LNCAP (cell line): ENCODE data around the gene SUSD2.

Experiments used
- TF ChIP-seq, protein P1 (sequence below): fragments of 450-650 bp; IDR thresholded peaks from 2 replicates; pipeline ENCODE4 v1.5.1; 2017; ENCODE audit warnings: mild to moderate bottlenecking

SUSD2 gene

GRCh38 chr22:24141586-24141985 is 39.7 kb upstream of the SUSD2 start:
- TF ChIP-seq, protein P1, sequence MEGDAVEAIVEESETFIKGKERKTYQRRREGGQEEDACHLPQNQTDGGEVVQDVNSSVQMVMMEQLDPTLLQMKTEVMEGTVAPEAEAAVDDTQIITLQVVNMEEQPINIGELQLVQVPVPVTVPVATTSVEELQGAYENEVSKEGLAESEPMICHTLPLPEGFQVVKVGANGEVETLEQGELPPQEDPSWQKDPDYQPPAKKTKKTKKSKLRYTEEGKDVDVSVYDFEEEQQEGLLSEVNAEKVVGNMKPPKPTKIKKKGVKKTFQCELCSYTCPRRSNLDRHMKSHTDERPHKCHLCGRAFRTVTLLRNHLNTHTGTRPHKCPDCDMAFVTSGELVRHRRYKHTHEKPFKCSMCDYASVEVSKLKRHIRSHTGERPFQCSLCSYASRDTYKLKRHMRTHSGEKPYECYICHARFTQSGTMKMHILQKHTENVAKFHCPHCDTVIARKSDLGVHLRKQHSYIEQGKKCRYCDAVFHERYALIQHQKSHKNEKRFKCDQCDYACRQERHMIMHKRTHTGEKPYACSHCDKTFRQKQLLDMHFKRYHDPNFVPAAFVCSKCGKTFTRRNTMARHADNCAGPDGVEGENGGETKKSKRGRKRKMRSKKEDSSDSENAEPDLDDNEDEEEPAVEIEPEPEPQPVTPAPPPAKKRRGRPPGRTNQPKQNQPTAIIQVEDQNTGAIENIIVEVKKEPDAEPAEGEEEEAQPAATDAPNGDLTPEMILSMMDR = no peak

DNA sequence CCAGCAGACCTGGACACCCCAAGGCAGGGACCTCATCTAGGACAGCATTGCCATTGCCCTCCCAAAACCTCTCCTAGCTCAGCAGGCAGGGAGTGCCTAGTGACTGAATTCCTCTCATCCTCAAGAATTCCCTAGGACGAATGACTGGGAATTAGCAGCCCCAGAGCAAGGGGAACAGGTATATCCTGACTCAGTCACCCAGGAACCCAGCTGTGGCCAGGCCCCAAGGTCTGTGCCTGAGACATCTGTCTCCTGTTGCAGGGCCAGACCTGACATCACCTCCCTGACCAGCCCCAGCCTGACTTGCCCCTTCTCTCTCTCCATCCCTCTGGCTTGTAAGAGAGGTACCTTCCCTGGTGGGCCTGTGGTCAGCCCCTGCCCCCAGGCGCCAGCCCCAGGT is 39.0 kb upstream of the SUSD2 start:
- TF ChIP-seq, protein P1 = no peak

DNA sequence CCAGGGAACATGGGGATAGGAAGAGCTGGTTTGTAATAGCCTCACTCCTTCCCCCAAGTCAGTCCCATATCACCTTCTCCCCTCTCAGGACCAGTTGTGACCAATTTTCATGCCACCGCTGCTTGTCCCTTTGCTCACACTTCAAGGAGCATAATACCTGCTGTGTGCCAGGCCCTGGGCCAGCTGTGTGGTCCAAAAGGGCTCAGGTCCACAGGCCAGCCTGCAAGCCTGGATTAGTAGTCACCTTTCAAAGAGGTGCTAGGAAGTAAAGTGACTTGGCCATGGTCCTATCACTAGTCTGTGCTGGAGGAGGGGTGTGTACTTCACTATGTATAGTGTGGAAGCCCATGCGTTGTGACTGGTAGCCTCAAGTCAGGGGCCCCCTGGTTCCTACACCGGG is 38.5 kb upstream of the SUSD2 start:
- TF ChIP-seq, protein P1 = no peak

GRCh38 chr22:24144056-24144777 is 37.1 kb upstream of the SUSD2 start:
- TF ChIP-seq, protein P1 = no peak

GRCh38 chr22:24144778-24145085 is 36.6 kb upstream of the SUSD2 start:
- TF ChIP-seq, protein P1 = no peak

- TF ChIP-seq, protein P1 = no peak
Measured at GRCh38 chr22:24145446-24146193, 35.7 kb upstream of the SUSD2 start.

DNA sequence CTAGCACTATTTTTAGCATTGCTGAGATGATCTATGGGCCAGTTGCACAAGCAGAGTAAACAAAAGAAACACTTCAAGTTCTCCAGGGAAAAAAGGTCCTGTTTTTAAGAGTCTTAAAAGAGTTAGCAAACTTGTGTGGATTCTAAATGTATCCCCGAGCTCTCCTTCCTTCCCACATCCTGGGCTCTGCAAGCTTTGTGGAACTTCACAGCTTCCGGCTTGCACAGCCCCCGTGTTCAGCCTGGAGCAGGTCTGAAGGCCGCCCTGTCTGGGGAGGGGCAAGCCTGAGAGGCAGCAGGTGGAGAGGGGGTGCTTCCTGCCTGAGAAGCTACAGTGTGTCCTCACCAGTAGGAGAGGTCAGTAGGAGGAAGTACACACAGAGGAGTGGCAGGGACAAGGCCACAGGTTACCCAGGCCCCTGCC is 35.1 kb upstream of the SUSD2 start:
- TF ChIP-seq, protein P1 = no peak
